Measurements from ENCODE around the gene UBE2E1. TPM values are rescaled to one million over a fixed set of nuclear protein-coding genes. Genes with fewer than 3 reads are reported as not detected.
A peak's percentile ranks its signal among the peaks of the same experiment; 100 is the strongest.

UBE2E1 gene
- total RNA-seq, 1 experiment from 2014 or later: 102 TPM

DNA sequence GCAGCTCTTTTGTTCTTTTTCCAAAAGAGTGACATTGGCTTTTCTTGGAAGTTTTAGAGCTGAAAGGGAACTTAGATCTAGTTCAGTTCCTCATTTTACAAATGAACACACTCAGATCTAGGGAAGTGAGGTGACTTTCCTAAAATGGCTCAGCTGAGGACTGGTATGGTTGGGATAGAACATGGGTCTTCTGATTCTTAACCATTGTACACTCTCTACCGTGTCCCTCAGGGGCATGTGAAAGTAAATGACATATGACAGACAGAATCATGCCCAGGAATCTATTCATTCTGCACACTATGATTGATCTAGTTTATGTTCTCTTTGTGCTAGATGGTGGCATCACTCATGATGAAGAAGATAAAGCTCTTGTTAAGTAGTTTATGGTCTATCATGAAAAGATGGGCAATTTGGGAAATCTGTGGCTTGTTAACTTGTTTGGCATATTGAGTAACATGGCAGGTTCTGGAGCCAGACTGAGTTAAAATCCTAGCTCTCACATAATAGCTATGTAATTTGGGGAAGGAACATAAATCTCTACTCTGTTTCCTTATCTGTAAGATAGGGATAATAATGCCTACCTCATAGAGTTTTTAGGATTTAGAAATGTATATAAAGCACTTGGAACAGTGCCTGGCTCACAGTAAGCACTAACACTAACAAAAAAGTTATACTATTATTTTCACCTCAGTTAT lies 30.9 kb downstream of the UBE2E1 start:
- intact Hi-C loops (cut with micrococcal nuclease; ENCODE audit: unreplicated experiment): no loop called here
- Histone ChIP-seq H3K9me3 (ENCODE audit: insufficient read depth, low read depth) (no peaks in the 10 kb centered on the region), H2AFZ (no peak overlapping the region), H3K4me3 (no peak overlapping the region), H3K4me2 (no peak overlapping the region), H3K27ac (peak overlapping the region; percentile 7; the same call in 1 of the 2 replicates), H3K79me2 (ENCODE audit: low read depth) (peaks cover 95% of the 10 kb centered on the region), H3K9me2 (ENCODE audit: insufficient read depth) (no peaks in the 10 kb centered on the region), H3K27me3 (ENCODE audit: insufficient read depth, low read depth) (no peaks in the 10 kb centered on the region), H3K36me3 (ENCODE audit: low read depth) (peaks cover 8% of the 10 kb centered on the region), H4K20me1 (ENCODE audit: insufficient read depth) (peaks cover 91% of the 10 kb centered on the region), H3F3A (ENCODE audit: insufficient read depth, low read depth) (peaks cover 26% of the 10 kb centered on the region), H3K4me1 (replicated peaks; ENCODE audit: insufficient read depth) (no peaks in the 10 kb centered on the region)
- CTCF ChIA-PET: interaction anchor here (1.0 kb wide), 1 partner anchor 10 kb away, joined by 9 read pairs; no protein-coding TSS in a partner anchor
- POLR2A ChIA-PET (ENCODE audit: unreplicated experiment): interaction anchor here (0.6 kb wide), 3 partner anchors 41 to 102 kb away, joined by 4 to 12 read pairs (median 4); no protein-coding TSS in a partner anchor
- DNase-seq: no peak
- TF ChIP-seq, protein P1, sequence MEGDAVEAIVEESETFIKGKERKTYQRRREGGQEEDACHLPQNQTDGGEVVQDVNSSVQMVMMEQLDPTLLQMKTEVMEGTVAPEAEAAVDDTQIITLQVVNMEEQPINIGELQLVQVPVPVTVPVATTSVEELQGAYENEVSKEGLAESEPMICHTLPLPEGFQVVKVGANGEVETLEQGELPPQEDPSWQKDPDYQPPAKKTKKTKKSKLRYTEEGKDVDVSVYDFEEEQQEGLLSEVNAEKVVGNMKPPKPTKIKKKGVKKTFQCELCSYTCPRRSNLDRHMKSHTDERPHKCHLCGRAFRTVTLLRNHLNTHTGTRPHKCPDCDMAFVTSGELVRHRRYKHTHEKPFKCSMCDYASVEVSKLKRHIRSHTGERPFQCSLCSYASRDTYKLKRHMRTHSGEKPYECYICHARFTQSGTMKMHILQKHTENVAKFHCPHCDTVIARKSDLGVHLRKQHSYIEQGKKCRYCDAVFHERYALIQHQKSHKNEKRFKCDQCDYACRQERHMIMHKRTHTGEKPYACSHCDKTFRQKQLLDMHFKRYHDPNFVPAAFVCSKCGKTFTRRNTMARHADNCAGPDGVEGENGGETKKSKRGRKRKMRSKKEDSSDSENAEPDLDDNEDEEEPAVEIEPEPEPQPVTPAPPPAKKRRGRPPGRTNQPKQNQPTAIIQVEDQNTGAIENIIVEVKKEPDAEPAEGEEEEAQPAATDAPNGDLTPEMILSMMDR (conservative IDR thresholded peaks at IDR 0.05): no peak
- no peak for TF ChIP-seq EZH2 (IDR thresholded peaks at IDR 0.05; ENCODE audit: low read depth)
- no TSS peak for BruUV-seq (replicated peaks)

DNA sequence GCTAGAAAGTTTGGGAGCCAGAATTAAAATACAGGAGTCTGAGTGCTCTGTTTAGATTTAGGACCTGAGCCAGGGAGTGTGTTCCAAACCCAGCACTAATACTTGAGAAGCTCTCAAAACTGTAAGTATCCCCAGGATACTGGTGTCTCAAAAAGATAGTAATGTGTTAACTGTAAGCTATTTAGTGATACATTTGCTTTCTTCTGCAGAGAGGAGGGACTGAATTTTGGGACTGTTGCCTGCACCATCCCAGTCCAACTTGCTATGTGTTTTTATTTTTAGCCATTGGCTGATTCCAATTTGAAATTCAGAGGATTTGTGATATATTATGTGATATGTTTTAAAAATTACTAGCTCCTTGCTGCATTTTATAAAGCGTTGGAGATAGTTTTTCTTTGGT lies 31.5 kb downstream of the UBE2E1 start:
- Histone ChIP-seq H3K36me3 (ENCODE audit: low read depth) (peaks cover 8% of the 10 kb centered on the region), H3K4me1 (replicated peaks; ENCODE audit: insufficient read depth) (no peaks in the 10 kb centered on the region), H3K9me2 (ENCODE audit: insufficient read depth) (no peaks in the 10 kb centered on the region), H2AFZ (no peak overlapping the region), H4K20me1 (ENCODE audit: insufficient read depth) (peaks cover 89% of the 10 kb centered on the region), H3K79me2 (ENCODE audit: low read depth) (peaks cover 95% of the 10 kb centered on the region), H3K4me2 (no peak overlapping the region), H3K27ac (peak overlapping the region; percentile 7; the same call in 1 of the 2 replicates), H3K9me3 (ENCODE audit: insufficient read depth, low read depth) (no peaks in the 10 kb centered on the region), H3K27me3 (ENCODE audit: insufficient read depth, low read depth) (no peaks in the 10 kb centered on the region), H3F3A (ENCODE audit: insufficient read depth, low read depth) (peaks cover 30% of the 10 kb centered on the region), H3K4me3 (no peak overlapping the region)
- BruUV-seq (replicated peaks): no TSS peak
- ChIA-PET POLR2A (ENCODE audit: unreplicated experiment) (no interaction called here), CTCF (no interaction called here)
- DNase-seq: no peak
- TF ChIP-seq, protein P1 (conservative IDR thresholded peaks at IDR 0.05): no peak
- TF ChIP-seq EZH2 (IDR thresholded peaks at IDR 0.05; ENCODE audit: low read depth): no peak
- intact Hi-C loops (cut with micrococcal nuclease; ENCODE audit: unreplicated experiment): no loop called here

DNA sequence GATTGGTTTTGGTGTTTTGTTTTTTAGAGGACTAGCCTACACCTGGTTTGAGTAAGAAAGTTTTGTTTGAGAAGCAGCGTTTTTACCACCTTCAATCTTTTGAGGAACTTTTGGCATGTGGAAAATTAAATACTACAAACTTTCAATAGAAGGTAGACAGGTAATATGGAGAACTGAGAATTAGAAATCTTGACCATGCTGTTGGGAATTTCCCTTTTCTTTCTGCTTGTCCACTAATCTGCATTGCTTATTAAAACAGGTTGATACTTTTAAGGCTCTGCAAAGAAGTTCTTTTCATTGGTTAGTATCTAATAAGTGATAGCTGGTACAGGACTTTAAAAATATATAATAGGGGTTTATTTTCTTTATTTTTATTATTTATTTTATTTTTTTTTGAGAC lies 31.9 kb downstream of the UBE2E1 start:
- H3K4me3 ChIP-seq: no peak overlapping the region
- H3F3A ChIP-seq (ENCODE audit: insufficient read depth, low read depth): peaks cover 30% of the 10 kb centered on the region
- H3K36me3 ChIP-seq (ENCODE audit: low read depth): peaks cover 8% of the 10 kb centered on the region
- H3K4me1 ChIP-seq (replicated peaks; ENCODE audit: insufficient read depth): no peaks in the 10 kb centered on the region
- intact Hi-C loops (cut with micrococcal nuclease; ENCODE audit: unreplicated experiment): no loop called here
- no peaks in the 10 kb centered on the region for H3K27me3 ChIP-seq (ENCODE audit: insufficient read depth, low read depth)
- ChIA-PET CTCF (no interaction called here), POLR2A (ENCODE audit: unreplicated experiment) (no interaction called here)
- 0 out of 2 replicates have a peak overlapping the region, but pooled peaks have one; percentile 7 for H3K27ac ChIP-seq
- no peak for DNase-seq
- no peaks in the 10 kb centered on the region for H3K9me2 ChIP-seq (ENCODE audit: insufficient read depth)
- H3K79me2 ChIP-seq (ENCODE audit: low read depth): peaks cover 95% of the 10 kb centered on the region
- peaks cover 90% of the 10 kb centered on the region for H4K20me1 ChIP-seq (ENCODE audit: insufficient read depth)
- BruUV-seq (replicated peaks): no TSS peak
- no peak for TF ChIP-seq EZH2 (IDR thresholded peaks at IDR 0.05; ENCODE audit: low read depth)
- TF ChIP-seq, protein P1 (conservative IDR thresholded peaks at IDR 0.05): no peak
- no peak overlapping the region for H2AFZ ChIP-seq
- H3K4me2 ChIP-seq: no peak overlapping the region
- no peaks in the 10 kb centered on the region for H3K9me3 ChIP-seq (ENCODE audit: insufficient read depth, low read depth)

Measured in PC-9 (cell line).